ENCODE data around the gene MRPS26. TPM values are rescaled to one million over a fixed set of nuclear protein-coding genes. Genes with fewer than 3 reads are reported as not detected.

Gene MRPS26
- total RNA-seq, 1 experiment from 2014 or later = 105 TPM

GRCh38 chr20:3031524-3032147 lies 14.2 kb upstream of the MRPS26 start:
- no peak for DNase-seq (ENCODE audit: low spot score)
- Mint-ChIP-seq H3K27ac (no peak overlapping the region), H3K4me1 (no peaks in the 10 kb centered on the region), H3K4me3 (no peak overlapping the region), H3K27me3 (ENCODE audit: low read depth) (no peaks in the 10 kb centered on the region), H3K36me3 (peaks cover 41% of the 10 kb centered on the region), H3K9me3 (no peaks in the 10 kb centered on the region)
- no peak for ATAC-seq
- ChIA-PET POLR2A (no interaction called here), CTCF (no interaction called here)
- TF ChIP-seq FOXP4 (CRISPR knock-in tag; IDR thresholded peaks at IDR 0.05) = no peak
- no peak for TF ChIP-seq NFE2L1 (CRISPR knock-in tag; IDR thresholded peaks at IDR 0.05)
- no peak for TF ChIP-seq ZBTB43 (CRISPR knock-in tag; IDR thresholded peaks at IDR 0.05)
- no peak for TF ChIP-seq ZNF423 (CRISPR knock-in tag; IDR thresholded peaks at IDR 0.05)
- TF ChIP-seq GABPB1 (CRISPR knock-in tag; IDR thresholded peaks at IDR 0.05) = no peak

- Mint-ChIP-seq H3K27ac (no peak overlapping the region), H3K27me3 (ENCODE audit: low read depth) (no peaks in the 10 kb centered on the region), H3K4me1 (no peaks in the 10 kb centered on the region), H3K9me3 (no peaks in the 10 kb centered on the region), H3K36me3 (peaks cover 36% of the 10 kb centered on the region), H3K4me3 (no peak overlapping the region)
- no peak for DNase-seq (ENCODE audit: low spot score)
- ChIA-PET CTCF (interaction anchor here (0.6 kb wide), 1 partner anchor 10 kb away, joined by 3 read pairs; no protein-coding TSS in a partner anchor), POLR2A (no interaction called here)
- ATAC-seq = no peak
- no peak for TF ChIP-seq TEAD1 (CRISPR knock-in tag; IDR thresholded peaks at IDR 0.05)
- no peak for TF ChIP-seq NFYB (CRISPR knock-in tag; conservative IDR thresholded peaks at IDR 0.05; ENCODE audit: low read depth)
- no peak for TF ChIP-seq NR1H2 (CRISPR knock-in tag; IDR thresholded peaks at IDR 0.05)
- TF ChIP-seq ZBTB43 (CRISPR knock-in tag; IDR thresholded peaks at IDR 0.05) = no peak
- TF ChIP-seq ZMAT4 (CRISPR knock-in tag; IDR thresholded peaks at IDR 0.05) = no peak
- no peak for TF ChIP-seq CDX4 (CRISPR knock-in tag; IDR thresholded peaks at IDR 0.05; ENCODE audit: borderline replicate concordance)
- TF ChIP-seq PREB (CRISPR knock-in tag; IDR thresholded peaks at IDR 0.05; ENCODE audit: borderline replicate concordance) = no peak
- no peak for TF ChIP-seq MAX (CRISPR knock-in tag; IDR thresholded peaks at IDR 0.05)
- TF ChIP-seq GABPB1 (CRISPR knock-in tag; IDR thresholded peaks at IDR 0.05) = no peak
- TF ChIP-seq ZNF512 (CRISPR knock-in tag; IDR thresholded peaks at IDR 0.05; ENCODE audit: borderline replicate concordance) = no peak
- no peak for TF ChIP-seq IRF1 (CRISPR knock-in tag; IDR thresholded peaks at IDR 0.05)
- no peak for TF ChIP-seq RORB (CRISPR knock-in tag; IDR thresholded peaks at IDR 0.05)
- no peak for TF ChIP-seq CBFB (CRISPR knock-in tag; IDR thresholded peaks at IDR 0.05; ENCODE audit: low read depth)
- TF ChIP-seq PRRX2 (CRISPR knock-in tag; IDR thresholded peaks at IDR 0.05) = no peak
- TF ChIP-seq ZNF425 (CRISPR knock-in tag; conservative IDR thresholded peaks at IDR 0.05) = no peak
- TF ChIP-seq FOXJ3 (CRISPR knock-in tag; IDR thresholded peaks at IDR 0.05; ENCODE audit: borderline replicate concordance) = no peak
- no peak for TF ChIP-seq SP1 (CRISPR knock-in tag; conservative IDR thresholded peaks at IDR 0.05)
- no peak for TF ChIP-seq FOXP1 (CRISPR knock-in tag; IDR thresholded peaks at IDR 0.05; ENCODE audit: borderline replicate concordance)
Measured at GRCh38 chr20:3032624-3033023, 13.2 kb upstream of the MRPS26 start.

All from WTC11 (cell line).